HG03342 (cell line): ENCODE measurements around the gene KIZ.

Source experiments
- ATAC-seq: cut with Tn5 transposase; IDR thresholded peaks from one replicate; pipeline ENCODE4 v1.9.1; 2021; ENCODE audit warnings: mild to moderate bottlenecking, moderate library complexity; ENCODE audit not compliant: unreplicated experiment

KIZ gene

GRCh38 chr20:21104466-21104761, 21.5 kb upstream of the KIZ start:
- ATAC-seq: no peak

- no peak for ATAC-seq
Measured at GRCh38 chr20:21104921-21105320, 21.0 kb upstream of the KIZ start.

DNA sequence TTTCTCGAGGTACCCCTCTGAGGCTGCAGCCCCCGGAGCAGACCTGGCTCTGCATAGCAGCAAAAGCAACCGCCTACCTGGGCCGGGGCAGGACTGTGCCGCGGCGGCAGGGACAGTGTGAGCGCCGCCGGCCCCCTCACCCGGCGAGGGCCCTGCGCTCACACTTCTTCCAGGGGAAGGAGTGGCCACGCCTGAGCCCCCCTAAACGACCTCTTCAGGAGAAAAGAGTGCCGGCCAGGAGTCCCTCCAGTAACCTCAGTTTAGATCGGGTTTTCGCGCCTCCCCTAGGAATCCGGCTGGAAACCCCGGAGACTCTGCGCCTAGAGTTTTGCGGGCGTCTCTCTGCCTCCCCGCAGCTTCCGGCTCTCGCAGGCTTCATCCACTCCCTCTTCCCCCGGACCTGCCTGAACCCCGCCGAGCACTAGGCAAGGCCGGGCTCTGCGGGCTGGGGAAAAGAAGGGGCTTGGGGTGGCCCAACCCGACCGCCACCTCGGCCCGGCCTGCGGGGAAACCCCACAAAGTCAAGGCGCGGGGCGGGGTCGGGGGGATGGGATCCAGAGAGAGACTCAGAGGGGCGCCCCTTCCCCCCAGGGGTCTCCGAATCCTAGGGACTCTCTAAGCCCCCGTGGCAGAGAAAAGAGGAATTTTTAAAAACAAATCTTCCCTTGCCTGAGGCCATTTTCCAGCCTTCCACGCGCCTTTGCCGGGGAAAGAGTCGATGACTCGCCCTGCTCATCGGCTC, 20.3 kb upstream of the KIZ start:
- ATAC-seq: no peak

DNA sequence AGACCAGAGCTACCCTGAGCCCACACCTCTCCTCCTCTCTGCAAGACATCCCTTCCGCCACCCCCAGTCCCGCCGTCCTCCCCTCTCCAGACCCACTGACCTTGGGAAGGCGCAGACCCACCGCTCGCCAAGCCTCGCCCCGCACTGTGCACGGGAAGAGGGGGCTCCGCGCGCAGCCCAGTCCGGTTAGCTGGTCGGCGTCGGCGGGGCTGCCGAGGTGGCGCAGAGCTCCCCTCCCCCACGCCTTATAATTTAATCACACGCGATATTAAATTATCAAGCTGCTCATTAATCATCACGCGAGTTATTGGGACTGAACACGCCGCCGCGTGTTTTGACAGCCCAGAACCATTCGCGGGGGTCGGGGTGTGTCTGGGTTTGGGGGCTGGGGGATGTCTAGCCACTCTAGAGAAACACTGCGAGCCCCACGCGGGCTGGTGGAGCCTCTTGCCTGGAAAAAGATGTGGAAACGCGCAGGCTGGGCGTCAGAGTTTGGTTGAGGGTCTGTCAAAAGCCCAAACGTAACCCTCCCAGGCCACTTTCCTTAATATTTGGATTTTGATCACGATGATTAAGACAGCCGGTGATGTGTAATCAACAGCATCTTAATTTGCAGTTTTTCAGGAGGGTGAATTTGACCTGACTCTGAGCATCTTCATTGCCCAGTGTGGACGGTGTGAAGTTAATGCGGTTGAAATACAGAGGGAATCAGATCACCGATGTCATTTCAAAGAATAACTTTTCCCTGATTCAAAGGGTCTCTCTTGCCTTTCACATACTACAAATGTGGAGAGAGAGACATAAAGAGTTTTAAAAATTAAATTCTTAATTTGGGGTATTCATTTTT, 19.5 kb upstream of the KIZ start, which contains the start of gene LINC00237:
Gene LINC00237, minus strand, starts transcription at position 188 of the 847 bp plus-strand sequence.
- ATAC-seq: no peak

DNA sequence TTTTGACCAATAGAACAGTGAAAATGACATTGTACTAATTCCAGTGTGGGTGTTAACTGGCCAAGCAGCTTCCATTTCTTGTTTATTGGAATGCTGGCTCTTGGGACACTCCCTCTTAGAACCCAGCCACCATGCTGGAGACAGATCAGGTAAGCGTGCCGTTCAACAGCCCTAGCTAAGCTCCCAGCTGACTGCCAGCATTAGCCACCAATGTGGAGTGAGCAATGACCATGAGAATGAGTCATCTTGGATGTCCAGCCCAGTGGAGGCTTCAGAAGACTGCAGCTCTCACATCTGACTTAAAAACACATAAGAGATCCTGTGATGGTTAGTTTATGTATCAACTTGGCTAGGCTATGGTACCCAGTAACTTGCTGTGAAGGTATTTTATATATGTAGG, 16.7 kb upstream of the KIZ start:
- no peak for ATAC-seq

DNA sequence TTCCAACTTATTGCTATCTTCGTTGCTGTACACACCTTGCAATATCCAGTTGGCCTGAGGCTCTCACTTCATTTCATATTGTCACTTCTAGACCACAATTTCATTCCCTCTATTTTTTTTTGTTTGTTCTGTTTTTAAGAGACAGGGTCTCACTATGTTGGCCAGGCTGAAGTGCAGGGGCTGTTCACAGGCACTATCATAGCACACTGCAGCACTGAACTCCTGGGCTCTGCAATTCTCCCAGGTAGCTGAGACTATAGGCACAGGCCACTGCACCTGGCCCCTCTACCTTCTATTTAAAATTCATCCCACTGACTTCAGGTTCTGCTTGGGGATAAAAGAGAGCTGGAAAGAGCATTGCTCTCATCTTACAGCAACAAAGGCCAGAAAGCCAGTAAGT, 15.1 kb upstream of the KIZ start:
- ATAC-seq: no peak

DNA sequence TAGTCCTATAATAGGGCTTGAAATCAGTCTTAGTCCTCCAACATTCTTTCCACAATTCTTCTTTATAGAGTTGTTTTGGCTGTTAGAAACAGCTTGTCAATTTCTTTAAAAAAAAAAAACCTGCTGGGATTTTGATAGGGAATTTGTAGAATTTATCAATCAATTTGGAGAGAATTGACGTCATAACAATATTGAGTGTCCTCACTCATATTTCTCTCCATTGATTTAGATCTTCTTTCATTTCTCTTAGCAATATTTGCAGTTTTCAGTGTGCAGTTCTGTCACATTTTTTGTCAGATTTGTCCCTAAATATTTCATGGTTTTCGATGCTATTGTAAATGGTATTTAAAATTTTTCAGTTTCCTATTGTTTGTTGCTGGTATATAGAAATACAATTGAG, 14.5 kb upstream of the KIZ start:
- no peak for ATAC-seq

- ATAC-seq: no peak
Measured at GRCh38 chr20:21113697-21114096, 12.2 kb upstream of the KIZ start.

DNA sequence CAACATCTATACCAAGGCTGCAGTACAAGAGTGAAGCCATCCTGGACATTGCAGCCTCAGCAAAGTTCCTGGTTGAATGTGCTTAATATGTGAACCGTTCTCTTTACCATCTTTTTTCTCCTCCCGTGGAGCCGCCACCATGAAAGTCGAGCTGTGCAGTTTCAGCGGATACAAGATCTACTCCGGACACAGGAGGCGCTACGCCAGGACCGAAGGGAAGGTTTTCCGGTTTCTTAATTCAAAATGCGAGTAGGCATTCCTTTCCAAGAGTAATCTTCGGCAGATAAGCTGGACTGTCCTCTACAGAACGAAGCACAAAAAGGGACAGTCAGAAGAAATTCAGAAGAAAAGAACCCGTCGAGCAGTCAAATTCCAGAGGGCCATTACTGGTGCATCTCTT, 11.3 kb upstream of the KIZ start:
- ATAC-seq: no peak

DNA sequence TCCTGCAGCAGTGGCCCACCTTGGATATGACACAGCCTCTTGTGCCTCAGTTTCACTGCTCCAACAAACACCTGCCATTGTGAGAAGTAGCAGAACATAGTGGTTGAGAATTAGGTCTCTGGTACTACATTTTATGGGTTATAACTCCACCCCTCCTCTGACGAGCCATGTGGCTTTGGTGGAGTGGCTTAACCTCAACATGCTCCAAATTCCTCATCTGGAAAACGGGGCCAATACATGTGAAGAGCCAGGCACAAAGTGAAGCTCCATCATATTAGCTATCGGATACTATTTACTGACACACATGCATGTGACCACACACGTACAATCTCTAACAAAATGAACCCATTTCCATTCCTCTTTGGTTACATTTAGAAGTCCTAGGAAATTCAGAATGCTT, 8.4 kb upstream of the KIZ start:
- no peak for ATAC-seq

- no peak for ATAC-seq
Measured at GRCh38 chr20:21118138-21118537, 7.7 kb upstream of the KIZ start.

DNA sequence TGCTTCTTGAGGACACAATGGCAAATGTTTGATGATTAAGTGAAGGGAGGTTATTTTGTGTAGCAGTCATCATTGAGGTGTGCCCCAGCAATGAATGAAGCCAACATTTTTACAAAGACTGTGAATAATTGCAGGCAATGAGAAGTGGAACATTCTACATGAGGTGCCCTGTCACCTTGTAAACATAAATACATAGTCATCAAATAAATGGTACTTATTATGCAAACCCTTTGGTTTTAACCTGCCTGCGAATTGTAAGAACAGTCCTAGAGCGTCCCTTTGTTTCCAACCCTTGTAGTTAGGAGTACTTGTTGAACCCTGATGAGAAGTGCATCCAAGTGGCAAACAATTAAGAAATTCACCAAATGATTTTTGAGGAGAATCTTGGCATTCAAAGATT, 7.1 kb upstream of the KIZ start:
- no peak for ATAC-seq

DNA sequence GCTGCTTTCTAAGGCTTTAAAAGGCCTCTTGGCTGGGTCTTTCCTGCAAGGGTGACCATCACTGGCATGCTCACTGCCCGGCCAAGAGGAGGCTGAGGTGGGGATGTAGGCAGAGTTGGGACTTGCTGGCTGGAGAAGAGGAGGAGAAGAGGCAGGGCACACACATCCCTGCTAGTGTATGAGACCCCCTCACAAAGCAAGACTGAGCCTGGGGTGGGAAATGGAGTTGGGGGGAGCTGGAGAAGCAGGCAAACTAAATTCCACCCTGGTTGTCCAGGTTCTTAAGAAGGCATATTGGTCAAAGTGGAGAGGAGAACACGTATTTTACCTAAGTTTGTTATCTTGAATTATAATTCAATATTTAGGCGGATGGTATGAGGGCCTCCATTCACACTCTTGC, 1.7 kb upstream of the KIZ start:
- ATAC-seq: no peak

DNA sequence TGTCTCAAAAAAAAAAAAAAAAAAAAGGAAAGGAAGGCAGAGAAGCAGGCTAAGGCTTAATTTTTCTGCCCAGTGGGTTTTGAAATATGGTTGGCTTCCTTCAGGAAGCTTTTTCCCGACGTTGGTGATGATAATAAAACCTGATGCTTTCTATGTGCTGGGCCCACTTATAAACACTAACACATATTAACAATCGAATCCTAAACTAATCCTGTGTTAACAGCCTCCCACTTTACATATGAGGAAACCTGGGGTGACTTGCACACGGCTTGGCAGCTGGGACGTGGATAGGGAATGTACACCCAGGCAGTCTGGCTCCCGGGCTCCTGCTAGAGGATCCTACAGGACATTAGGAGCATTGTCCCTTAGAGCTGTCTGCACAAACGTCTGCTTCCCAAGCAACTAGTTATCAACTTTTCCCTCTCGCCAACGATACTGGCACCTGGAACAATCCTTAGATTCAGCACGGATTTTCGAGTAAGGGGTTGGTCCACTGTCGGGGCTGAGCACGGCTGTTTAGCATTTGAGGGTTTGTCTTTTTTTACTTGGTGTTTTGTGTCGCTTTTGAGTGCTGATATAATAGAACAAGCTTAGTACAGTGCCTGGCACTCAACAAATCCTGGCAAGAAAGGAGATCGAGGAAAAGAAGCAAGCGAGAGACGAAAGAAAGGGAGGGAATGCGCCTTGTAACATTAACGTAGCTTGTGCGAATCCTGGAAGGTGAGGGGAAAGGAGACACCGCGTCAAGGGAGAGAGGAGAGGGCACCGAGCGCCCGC, 622 bp upstream of the KIZ start:
- peak; percentile 17 for ATAC-seq

DNA sequence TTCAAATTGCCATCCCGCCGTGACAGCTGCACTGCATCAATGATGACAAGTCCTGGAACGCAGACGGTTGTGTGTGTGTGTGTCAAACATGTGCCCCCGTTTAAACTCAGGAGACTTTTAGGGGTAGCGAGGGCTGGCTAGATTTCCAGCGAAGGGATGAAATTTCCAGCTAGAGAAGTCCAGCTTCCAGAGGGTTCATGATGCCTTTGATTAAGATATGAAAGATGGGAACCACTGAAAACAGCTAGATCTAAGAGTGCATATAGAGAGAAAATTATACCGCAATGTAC, 644 bp downstream of the KIZ start:
- no peak for ATAC-seq

- ATAC-seq: no peak
Measured at GRCh38 chr20:21127201-21127981, 1.5 kb downstream of the KIZ start.

DNA sequence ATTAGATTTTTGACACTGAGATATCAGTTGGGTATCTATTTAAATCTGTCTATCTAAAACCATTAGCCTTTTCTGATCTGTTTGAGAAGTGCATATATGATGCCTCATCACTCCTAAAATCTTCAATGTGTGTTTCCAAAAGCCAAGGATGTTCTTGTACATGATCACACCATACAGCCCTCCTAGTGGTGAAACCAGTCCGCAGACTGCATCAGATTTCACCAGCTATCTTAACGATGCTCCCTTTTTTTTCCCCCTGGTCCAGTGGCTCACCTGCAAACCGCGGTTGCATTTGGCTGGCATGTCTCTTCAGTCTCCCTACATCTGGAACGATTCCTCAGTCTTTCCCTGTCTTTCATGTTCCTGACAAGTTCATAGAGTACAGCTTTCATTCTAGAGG, 4.0 kb downstream of the KIZ start:
- ATAC-seq: no peak

GRCh38 chr20:21133404-21133803, 7.5 kb downstream of the KIZ start:
- no peak for ATAC-seq

GRCh38 chr20:21133917-21134622, 8.2 kb downstream of the KIZ start:
- ATAC-seq: no peak

- ATAC-seq: no peak
Measured at GRCh38 chr20:21134883-21135493, 9.1 kb downstream of the KIZ start.
